Measurements from ENCODE around the gene GABRE. TPM values are rescaled to one million over a fixed set of nuclear protein-coding genes. Genes with fewer than 3 reads are reported as not detected.

Gene GABRE
- 21.9 and 54.4 TPM in 2 replicates for total RNA-seq

GRCh38 chrX:151974336-151975227, at the start of gene GABRE:
Gene GABRE, minus strand, starts transcription at chrX:151974676. Its CDS starts 51 bp downstream, at chrX:151974625.

GRCh38 chrX:151912780-151913179, 61.7 kb downstream of the GABRE start, which contains the start of gene MAGEA4:
Gene MAGEA4, plus strand, starts transcription at chrX:151912889. Its CDS starts 10,776 bp downstream, at chrX:151923665.

Other genes with a start within 250 kb of the GABRE start
- gene CNGA2, start 239.9 kb downstream of the GABRE start, total RNA-seq: not detected in 2 replicates
- not detected in 2 replicates for gene MAGEA4, start 61.8 kb downstream of the GABRE start, total RNA-seq
- not detected in 2 replicates for gene MAGEA10, start 163.9 kb upstream of the GABRE start, total RNA-seq

All from nasal cavity respiratory epithelium epithelial cell of viscerocranial mucosa (primary cell).